GM20000 (cell line): ENCODE results near the gene EFHD1.

ENCODE experiments used
- DNase-seq: peaks from one replicate; pipeline ENCODE4 v3.0.0; 2012; ENCODE audit warnings: low spot score
- TF ChIP-seq, protein P1 (sequence below): IDR thresholded peaks from 2 replicates; pipeline ENCODE4 v1.5.1; 2012; ENCODE audit warnings: mild to moderate bottlenecking, control low read depth; ENCODE audit errors: extremely low read depth, missing control alignments

The EFHD1 gene

DNA sequence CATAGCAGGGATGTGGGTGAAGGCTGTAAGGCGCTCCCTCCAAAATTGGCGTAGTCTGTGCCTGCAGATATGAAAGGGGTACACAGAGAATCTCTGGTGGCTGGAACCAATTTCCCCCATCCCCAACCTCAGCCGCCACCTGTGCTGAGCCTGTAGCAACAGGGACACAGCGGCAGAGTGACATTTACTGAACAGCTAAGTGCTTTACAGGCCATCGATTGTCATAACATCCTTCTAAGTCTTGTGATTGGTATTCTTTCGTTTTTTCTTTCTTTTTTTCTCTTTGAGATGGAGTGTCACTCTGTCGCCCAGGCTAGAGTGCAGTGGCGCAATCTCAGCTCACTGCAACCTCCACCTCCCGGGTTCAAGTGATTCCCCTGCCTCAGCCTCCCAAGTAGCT lies 12.2 kb upstream of the EFHD1 start:
- DNase-seq, result no peak
- TF ChIP-seq, protein P1, sequence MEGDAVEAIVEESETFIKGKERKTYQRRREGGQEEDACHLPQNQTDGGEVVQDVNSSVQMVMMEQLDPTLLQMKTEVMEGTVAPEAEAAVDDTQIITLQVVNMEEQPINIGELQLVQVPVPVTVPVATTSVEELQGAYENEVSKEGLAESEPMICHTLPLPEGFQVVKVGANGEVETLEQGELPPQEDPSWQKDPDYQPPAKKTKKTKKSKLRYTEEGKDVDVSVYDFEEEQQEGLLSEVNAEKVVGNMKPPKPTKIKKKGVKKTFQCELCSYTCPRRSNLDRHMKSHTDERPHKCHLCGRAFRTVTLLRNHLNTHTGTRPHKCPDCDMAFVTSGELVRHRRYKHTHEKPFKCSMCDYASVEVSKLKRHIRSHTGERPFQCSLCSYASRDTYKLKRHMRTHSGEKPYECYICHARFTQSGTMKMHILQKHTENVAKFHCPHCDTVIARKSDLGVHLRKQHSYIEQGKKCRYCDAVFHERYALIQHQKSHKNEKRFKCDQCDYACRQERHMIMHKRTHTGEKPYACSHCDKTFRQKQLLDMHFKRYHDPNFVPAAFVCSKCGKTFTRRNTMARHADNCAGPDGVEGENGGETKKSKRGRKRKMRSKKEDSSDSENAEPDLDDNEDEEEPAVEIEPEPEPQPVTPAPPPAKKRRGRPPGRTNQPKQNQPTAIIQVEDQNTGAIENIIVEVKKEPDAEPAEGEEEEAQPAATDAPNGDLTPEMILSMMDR, result no peak

DNA sequence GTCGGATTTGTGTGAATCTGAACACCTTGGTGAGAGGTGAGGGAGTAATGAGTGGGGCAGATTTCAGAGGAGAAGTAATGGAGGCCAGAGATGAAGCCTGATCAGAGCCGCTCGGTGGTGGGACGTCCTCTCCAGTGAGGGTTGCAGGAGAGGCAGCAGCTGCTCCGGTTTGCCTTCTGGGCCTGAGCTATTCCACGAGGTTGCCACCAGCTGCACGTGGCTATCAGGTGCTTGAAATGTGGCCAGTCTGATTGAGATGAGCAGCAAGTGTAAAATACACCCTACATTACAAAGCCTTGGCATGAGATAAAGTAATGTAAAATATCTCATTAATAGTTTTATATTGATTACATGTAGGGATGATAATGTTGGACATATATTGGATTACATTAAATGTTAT lies 10.8 kb upstream of the EFHD1 start:
- TF ChIP-seq, protein P1, result no peak
- DNase-seq, result no peak

DNA sequence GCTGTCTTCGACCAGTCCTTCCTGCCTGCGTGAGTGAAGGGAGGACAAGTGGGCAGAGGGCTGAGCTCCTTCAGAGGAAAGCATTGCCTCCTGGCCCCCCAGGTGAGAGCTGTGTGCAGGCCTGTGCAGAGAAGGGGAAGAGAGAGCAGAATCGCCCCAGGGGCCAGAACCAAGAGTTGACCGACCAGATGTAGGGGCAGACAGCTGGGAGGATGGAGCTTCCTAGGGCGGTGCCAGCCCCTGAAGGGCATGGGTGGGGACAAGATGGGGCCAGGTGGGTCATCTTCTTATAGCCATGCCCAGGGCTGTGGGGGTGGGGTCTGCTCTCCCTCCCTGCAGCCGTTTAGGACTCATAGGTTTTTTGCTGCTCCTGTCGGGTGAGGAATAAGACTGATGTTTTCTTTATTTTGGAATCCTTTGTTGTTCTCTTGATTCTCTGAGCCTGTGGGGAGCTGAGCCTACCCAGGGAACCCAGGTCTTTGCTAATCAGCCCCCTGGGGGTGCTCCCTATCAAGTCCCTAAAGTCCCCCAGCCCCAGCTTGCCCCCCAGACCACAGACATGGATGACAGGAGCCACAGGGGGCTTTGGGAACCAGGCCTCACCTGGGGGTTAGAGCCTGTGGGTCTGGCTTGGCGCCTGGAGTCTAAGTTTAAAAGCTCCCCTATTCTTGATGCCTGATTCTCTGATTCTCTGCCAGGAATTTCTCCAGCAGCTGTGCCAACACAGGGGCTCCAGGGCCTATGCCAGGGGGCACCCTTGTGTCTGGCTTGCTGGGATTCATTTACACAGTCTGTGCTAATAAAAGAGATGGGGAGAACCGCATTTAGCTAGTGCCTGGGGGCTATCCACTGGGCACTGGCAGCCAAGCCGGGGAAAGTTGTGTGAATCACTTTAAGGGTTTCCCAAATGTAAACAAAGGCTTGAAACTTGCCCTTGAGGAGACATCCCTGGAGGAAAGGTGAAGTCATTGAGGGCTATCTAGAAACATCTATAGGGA lies 9.3 kb upstream of the EFHD1 start:
- DNase-seq, result no peak
- TF ChIP-seq, protein P1, result no peak

DNA sequence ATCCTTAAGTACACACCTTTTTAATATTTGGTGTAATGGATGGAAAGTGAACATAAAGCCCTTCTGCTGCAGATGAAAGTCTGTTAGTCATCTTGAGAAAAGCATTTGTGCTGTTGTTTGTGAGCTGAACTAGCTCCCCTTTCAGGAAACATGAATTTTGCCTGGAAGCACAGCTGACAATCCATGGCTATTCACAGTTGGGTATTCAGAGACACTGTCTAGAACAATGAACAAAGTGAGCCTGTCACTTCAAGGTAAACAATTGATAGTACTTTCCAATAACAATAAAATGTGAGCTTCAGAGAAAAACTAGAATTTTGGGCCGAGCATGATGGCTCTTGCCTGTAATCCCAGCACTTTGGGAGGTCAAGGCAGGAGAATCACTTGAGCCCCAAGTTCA lies 6.8 kb upstream of the EFHD1 start:
- TF ChIP-seq, protein P1, result no peak
- DNase-seq, result no peak

DNA sequence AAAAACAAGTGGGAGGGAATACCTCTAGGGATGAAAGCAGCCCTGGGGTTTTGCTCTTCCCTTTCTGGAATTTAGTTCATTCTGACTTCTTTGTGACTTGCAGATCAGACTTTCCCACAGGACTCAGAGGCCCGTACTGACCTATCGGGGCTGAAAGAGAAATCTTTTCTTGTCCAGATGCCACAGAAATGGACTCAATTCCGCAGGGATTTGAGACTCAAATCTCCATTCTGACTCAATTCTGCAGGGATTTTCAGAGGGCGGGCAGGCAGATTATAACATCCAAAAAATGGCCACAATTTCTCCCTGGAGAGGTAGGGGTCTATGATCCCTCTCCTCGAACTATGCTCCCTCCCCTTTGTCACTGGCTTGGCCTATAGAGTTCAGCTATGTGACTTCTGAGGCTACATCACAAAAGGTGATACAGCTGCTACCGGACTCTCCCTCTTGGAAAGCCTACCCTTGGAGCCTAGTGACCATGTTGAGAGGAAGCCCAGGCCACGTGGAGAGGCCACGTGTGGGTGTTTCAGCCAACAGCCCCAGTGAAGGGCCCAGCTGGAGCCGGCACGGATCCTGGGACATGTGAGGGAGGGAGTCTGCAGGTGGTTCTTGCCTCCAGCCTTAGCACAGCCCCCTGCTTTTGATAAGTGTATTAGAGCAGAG lies 4.8 kb upstream of the EFHD1 start:
- TF ChIP-seq, protein P1, result no peak
- DNase-seq, result no peak

DNA sequence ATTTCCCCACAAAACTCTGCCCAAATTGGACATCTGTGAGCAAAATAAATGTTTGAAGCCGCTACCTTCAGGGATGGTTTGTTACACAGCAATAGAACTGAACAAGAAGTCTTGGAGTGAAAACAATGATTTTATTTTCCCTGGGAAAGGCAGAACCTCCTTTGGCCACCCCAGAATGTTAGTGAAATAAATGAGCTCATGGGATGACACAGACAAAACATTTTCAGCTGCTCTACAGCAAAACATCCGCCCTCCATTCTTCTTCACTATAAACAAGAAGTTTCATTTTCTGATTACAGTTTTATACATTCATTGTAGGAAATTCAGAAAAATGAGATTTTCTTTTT lies 4.3 kb upstream of the EFHD1 start:
- TF ChIP-seq, protein P1, result no peak
- DNase-seq, result no peak

DNA sequence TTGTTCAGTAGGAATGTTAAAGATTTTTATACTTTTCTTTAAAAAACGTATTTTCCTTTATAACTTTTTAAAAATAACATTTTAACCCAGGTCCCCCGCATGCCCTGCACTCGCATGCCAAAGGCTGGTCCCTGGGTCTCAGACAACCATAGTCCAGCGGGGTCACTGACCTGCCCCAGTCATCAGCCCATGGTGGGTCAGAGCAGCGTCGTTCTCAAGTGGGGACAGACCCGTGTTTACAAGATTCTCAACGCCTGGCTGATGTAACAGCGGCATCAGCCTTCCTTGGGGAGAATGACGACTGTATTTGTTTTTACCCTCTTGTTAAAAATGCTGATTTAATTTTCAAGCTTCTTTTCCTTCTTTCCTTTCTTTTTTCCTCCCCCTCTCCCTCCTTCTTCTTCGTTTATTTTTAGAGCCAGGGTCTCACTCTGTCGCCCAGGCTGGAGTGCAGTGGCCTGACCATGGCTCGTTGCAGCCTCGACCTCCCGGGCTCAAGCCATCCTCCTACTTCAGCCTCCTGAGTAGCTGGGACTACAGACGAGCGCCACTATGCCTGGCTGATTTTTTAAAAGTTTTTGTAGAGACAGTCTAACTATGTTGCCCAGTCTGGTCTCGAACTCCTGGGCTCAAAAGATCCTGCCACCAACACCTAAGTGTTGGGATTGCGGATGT lies 1.0 kb upstream of the EFHD1 start:
- DNase-seq, result no peak

More for the DNA sequence above, 1.0 kb upstream of the EFHD1 start:
- TF ChIP-seq, protein P1, result no peak
